ENCODE results near the gene COL18A1.
A peak's percentile ranks its signal among the peaks of the same experiment; 100 is the strongest.

COL18A1 gene

DNA sequence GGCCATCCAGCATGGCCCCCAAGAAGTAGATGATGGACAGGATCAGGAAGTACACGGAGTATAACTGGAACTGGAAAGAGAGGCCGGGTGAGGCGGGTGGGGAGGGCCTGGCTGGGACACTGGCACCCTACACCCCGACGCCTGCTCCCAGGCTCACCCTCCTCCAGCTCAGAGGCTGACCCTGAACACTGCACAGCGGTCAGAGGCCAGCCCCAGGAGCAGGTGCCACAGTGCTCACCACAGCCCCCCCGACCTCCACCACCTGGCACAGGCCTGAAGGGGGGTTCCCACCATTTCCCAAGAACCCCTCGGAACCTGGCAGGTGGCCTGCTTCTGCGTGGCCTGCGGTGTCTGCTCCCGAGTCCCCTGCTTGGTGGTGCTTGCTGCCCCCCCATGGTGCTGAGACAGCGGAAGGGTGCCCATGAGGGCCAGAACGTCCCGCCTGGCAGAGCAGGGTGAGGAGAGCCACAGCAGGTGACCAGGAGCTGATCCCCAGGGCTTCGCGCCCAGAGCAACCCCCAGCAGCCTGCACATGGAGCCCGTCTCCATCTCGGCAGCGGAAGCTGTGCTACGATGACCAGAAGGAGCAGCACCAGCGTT, 111.2 kb downstream of the COL18A1 start:
- H3K27ac ChIP-seq, result peak overlapping the region; percentile 96
- TF ChIP-seq CTCF (conservative IDR thresholded peaks at IDR 0.05), result no peak
- TF ChIP-seq ZFX (IDR thresholded peaks at IDR 0.05), result no peak

DNA sequence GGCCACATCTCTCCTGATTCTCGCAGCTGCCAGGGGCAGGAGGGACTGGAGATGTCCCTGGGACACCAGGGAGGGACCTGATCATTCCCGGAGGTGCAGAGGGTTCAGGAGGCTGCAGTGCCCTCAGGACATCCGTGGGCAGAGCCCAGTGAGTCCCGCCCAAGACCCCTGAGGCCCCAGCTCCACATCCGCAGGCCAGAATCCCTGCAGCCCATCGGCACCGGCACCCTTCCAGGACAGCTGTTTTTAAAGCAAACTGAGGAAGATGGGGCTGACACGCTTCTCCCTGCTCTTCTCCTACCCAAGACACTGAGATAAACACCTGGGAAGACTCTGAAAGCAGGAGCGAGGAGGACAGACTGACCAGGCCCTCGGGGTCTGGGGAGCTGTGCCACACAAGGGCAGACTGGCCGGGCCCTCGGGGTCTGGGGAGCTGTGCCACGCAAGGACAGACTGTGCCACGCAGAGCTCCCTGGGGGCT, 111.7 kb downstream of the COL18A1 start:
- H3K27ac ChIP-seq, result no peak overlapping the region; the same call in 1 of the 2 replicates
- TF ChIP-seq CTCF (conservative IDR thresholded peaks at IDR 0.05), result no peak
- TF ChIP-seq ZFX (IDR thresholded peaks at IDR 0.05), result no peak

DNA sequence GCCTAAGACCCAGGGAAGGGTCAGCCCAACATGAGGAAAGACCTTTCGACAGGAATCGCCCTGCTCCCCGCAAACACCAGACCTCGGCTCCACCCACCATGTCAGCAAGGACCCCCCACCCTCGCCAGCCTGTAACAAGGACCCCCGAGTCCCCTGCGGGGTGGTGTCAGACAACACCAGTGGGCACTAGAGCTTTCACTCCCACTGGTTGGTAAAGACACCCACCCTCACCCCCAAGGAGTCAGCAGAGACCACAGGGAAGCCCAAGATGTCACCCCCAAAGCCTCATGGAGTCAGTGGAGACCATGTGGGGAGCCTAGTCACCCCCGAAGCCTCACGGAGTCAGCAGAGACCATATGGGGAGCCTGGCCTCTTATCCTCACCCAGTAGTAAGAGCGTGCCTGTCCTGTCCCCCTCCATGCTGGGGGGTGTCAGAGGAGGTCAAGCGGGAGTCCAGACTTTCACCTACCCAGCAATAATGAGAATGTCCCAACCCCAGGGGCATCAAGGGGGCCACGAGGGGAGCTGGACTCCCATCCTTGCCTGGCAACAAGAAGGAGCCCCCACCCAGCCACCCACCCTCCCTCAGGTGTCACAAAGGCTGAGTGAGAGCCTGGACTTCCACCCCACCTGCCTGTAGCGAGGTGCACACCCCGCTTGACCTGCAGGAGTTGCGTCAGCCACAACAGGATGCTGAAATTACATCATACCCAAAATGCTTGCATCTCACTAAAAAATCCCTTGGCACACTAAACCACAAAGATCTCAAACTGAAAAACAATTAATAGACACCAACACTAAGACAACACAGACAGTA, 112.5 kb downstream of the COL18A1 start:
- H3K27ac ChIP-seq, result no peak overlapping the region
- TF ChIP-seq CTCF (conservative IDR thresholded peaks at IDR 0.05) (no peak), ZFX (IDR thresholded peaks at IDR 0.05) (no peak)

- H3K27ac ChIP-seq, result no peak overlapping the region
- no peak for TF ChIP-seq CTCF (conservative IDR thresholded peaks at IDR 0.05)
Observed at GRCh38 chr21:45518742-45519141, 113.8 kb downstream of the COL18A1 start.

DNA sequence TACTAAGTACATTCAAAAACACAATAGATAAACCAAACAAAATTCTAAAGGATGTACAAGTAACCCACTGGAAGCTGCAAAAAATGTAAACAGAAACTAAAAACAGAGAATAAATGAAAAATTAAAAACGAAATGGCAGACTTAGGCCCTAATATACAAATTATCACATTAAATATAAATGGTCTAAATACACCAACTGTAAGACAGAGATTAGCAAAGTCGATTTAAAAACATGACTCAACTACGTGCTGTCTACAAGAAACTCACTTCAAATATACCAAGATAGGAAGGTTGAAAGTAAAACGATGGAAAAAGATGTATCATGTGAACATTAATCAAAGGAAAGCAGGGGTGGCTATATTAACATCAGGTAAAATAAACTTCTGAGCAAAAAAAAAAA, 114.2 kb downstream of the COL18A1 start:
- TF ChIP-seq CTCF (conservative IDR thresholded peaks at IDR 0.05) (no peak), ZFX (IDR thresholded peaks at IDR 0.05) (no peak)
- no peak overlapping the region for H3K27ac ChIP-seq

DNA sequence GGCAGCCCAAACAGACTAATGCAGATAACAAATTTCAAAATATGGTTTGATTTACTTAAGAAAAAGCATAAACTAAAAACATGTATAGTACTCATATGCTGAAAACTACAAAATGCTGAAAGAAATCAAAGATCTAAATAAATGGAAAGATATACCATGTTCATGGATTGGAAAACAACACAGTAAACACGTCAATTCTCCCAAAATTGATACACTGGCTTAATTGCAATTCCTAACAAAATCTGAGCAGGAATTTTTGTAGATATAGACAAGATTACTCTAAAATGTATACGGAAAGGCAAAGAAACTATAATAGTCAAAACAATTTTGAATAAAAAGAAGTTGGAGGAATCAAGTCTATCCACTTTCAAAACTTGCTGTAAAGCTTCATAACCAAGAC, 116.3 kb downstream of the COL18A1 start:
- no peak for TF ChIP-seq CTCF (conservative IDR thresholded peaks at IDR 0.05)
- no peak for TF ChIP-seq ZFX (IDR thresholded peaks at IDR 0.05)
- H3K27ac ChIP-seq, result no peak overlapping the region

DNA sequence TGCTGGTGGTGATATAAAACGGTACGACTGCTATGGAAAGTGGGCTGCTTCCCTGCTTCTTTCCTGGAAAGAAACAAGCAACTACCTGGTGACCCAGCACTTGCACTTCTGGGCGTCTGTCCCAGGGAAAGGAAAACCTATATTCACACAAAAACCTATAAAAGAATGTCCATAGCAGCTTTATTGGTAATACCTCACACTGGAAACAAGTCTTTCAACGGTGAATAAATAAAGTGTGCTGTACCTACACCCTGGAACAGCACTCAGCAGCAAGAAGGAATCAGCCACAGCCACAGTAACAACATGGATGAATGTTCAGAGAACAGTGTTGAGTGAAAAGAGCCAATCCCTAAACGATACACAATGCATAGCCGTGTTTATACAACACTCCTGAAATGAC, 117.4 kb downstream of the COL18A1 start:
- no peak for TF ChIP-seq ZFX (IDR thresholded peaks at IDR 0.05)
- no peak for TF ChIP-seq CTCF (conservative IDR thresholded peaks at IDR 0.05)
- no peak overlapping the region for H3K27ac ChIP-seq
